Dermis lymphatic vessel endothelial cell (primary cell): ENCODE results near the gene NPPB. TPM values are rescaled to one million over a fixed set of nuclear protein-coding genes. Genes with fewer than 3 reads are reported as not detected.

Source experiments
- total RNA-seq: library from RNA; depleted of rRNA; stranded (reverse); fragments of >200 nt; gene quantifications from 2 replicates; pipeline ENCODE4 v1.2.1, GENCODE V29; 2014

NPPB gene
- total RNA-seq, result not detected in 2 replicates

DNA sequence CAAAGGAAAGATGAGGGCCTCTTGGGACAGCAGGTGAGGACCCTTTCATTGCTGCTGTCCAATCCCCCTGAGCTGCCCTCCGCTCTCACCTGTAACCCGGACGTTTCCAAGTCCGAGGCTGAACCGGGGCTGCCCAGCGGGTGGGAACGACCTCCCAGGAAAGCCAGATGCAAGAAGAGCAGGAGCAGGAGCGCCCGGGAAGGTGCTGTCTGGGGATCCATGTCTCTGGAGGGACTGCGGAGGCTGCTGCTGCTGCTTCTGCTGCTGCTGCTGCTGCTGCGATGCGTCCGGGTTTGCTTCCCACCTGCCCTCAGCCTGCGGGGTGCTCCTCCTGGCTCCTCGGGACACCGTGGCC is at the start of gene NPPB:
TSS of gene NPPB (minus strand) at position 333 of the 355 bp plus-strand sequence. CDS start at position 221, 112 bp downstream.

DNA sequence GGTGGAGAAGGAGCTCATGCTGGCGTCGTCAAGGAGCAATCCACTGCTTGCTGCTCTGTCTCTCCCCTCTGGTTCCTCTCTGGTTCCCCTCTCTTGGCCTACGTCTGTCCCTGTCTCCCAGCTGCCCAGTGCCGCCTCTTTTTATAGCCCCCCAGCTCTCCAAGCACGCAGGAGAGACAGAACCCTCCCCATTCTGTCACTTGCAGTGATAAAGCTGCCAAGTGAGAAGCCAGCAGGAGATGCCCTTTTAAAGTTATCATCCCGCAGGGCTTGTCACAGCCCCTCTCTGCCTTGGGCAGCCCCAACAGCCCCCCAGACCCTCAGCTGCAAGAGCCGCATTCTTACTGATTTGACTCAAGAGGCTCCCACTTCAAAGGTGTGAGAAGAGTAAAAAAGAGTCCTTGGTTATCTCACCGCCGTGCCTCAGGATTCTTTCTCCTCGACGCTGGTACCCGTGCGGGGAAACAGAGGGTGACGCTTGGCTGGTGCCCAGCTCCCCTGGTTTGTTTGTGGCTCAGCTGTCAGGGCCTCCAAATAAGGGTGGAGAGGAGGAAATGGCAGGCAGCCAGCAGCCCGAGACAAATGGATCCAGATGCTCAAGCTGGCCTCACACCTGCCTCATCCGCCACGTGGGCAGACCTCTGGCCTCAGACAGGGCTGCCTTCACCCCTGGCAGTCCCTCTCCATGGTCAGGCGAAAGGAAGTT is 10.9 kb downstream of the NPPB start, which contains the start of gene NPPA:
TSS of gene NPPA (minus strand) at position 117 of the 706 bp plus-strand sequence. CDS start at position 18, 99 bp downstream.

Other genes starting within 250 kb of the NPPB start
- 1.4 and 1.6 TPM in 2 replicates for gene FBXO2, start 204.5 kb downstream of the NPPB start, total RNA-seq
- 7.0 and 9.5 TPM in 2 replicates for gene FBXO44, start 204.1 kb downstream of the NPPB start, total RNA-seq
- gene FBXO6, start 194.7 kb downstream of the NPPB start, total RNA-seq, result 1.5 and 1.7 TPM in 2 replicates
- 29.9 and 30.1 TPM in 2 replicates for gene MAD2L2, start 177.8 kb downstream of the NPPB start, total RNA-seq
- gene DRAXIN, start 167.2 kb downstream of the NPPB start, total RNA-seq, result 0.11 and 0.34 TPM in 2 replicates
- 30.3 and 32.5 TPM in 2 replicates for gene AGTRAP, start 122.8 kb downstream of the NPPB start, total RNA-seq
- gene C1orf167, start 96.8 kb downstream of the NPPB start, total RNA-seq, result 0.17 and 0.33 TPM in 2 replicates
- gene MTHFR, start 53.0 kb downstream of the NPPB start, total RNA-seq, result 42.4 and 68.7 TPM in 2 replicates
- 7.5 and 9.3 TPM in 2 replicates for gene CLCN6, start 52.8 kb downstream of the NPPB start, total RNA-seq
- not detected in 2 replicates for gene NPPA, start 11.2 kb downstream of the NPPB start, total RNA-seq
- 37.5 and 45.5 TPM in 2 replicates for gene KIAA2013, start 67.5 kb upstream of the NPPB start, total RNA-seq
- 107 and 111 TPM in 2 replicates for gene PLOD1, start 75.8 kb upstream of the NPPB start, total RNA-seq
- 55.4 and 59.1 TPM in 2 replicates for gene MFN2, start 121.5 kb upstream of the NPPB start, total RNA-seq
- 20.2 and 22.9 TPM in 2 replicates for gene MIIP, start 160.6 kb upstream of the NPPB start, total RNA-seq
- under 0.01 TPM in 1 of 2 replicates, not detected in the other for gene TNFRSF8, start 204.4 kb upstream of the NPPB start, total RNA-seq